Fibroblast of lung (primary cell): ENCODE results near the gene CCDC116. TPM values are rescaled to one million over a fixed set of nuclear protein-coding genes. Genes with fewer than 3 reads are reported as not detected.

Experiments
- DNase-seq, 2 donors: peaks; one replicate each; pipeline versions ENCODE4 v3.0.0 to v3.0.0-alpha.2; 2010; ENCODE audit warnings: low read depth in 2 of 2
- H2AFZ ChIP-seq: 2 replicates; pipeline ENCODE4 v1.5.1; 2012; ENCODE audit warnings: low read length, control low read depth, inconsistent platforms
- H3K27ac ChIP-seq: 2 replicates; pipeline ENCODE4 v1.5.1; 2011; ENCODE audit warnings: low read length, control low read depth; ENCODE audit not compliant: insufficient read depth
- H3K27me3 ChIP-seq: 2 replicates; pipeline ENCODE4 v1.5.1; 2011; ENCODE audit warnings: mild to moderate bottlenecking, low read length; ENCODE audit not compliant: control insufficient read depth, insufficient read depth
- H3K36me3 ChIP-seq: 2 replicates; pipeline ENCODE4 v1.5.1; 2011; ENCODE audit warnings: low read length; ENCODE audit not compliant: control insufficient read depth, insufficient read depth
- H3K4me1 ChIP-seq: 2 replicates; pipeline ENCODE4 v1.5.1; 2011; ENCODE audit warnings: low read length; ENCODE audit not compliant: control insufficient read depth, insufficient read depth; ENCODE audit errors: extremely low read depth
- H3K4me2 ChIP-seq: 2 replicates; pipeline ENCODE4 v1.5.1; 2011; ENCODE audit warnings: low read length, control low read depth; ENCODE audit not compliant: insufficient read depth; ENCODE audit errors: extremely low read depth
- H3K4me3 ChIP-seq, 4 experiments: fragments of 200-600 bp in 1 of 4; sonication (generic) in 1 of 4; replicated peaks in 1 of 4; 2 replicates each; pipeline ENCODE4 v1.5.1; 2011 to 2016; ENCODE audit warnings: low read length in 4 of 4, low read depth in 3 of 4, mild to moderate bottlenecking in 3 of 4, control low read depth in 2 of 4, inconsistent platforms in 1 of 4, mixed read lengths in 1 of 4; ENCODE audit not compliant: insufficient read depth in 1 of 4; ENCODE audit errors: control extremely low read depth in 1 of 4
- H3K79me2 ChIP-seq: 2 replicates; pipeline ENCODE4 v1.5.1; 2012; ENCODE audit warnings: mild to moderate bottlenecking, low read length, inconsistent platforms; ENCODE audit not compliant: control insufficient read depth, insufficient read depth
- H3K9ac ChIP-seq: 2 replicates; pipeline ENCODE4 v1.5.1; 2011; ENCODE audit warnings: mild to moderate bottlenecking, low read length, control low read depth; ENCODE audit not compliant: insufficient read depth
- H3K9me3 ChIP-seq: 2 replicates; pipeline ENCODE4 v1.5.1; 2012; ENCODE audit warnings: low read depth, low read length; ENCODE audit not compliant: control insufficient read depth, insufficient read depth
- H4K20me1 ChIP-seq: 2 replicates; pipeline ENCODE4 v1.5.1; 2011; ENCODE audit warnings: low read length; ENCODE audit not compliant: control insufficient read depth, insufficient read depth; ENCODE audit errors: extremely low read depth
- CTCF ChIP-seq, 2 donors: IDR thresholded peaks in 1 of 2; conservative IDR thresholded peaks in 1 of 2; 1 replicate in 1 of 2; 2 replicates in 1 of 2; pipeline ENCODE4 v1.5.1; 2011 to 2012; ENCODE audit warnings: low read length in 2 of 2, control low read depth in 1 of 2, inconsistent platforms in 1 of 2, low read depth in 1 of 2, mild to moderate bottlenecking in 1 of 2
- EZH2 ChIP-seq: IDR thresholded peaks from 2 replicates; pipeline ENCODE4 v1.5.1; 2012; ENCODE audit warnings: low read length, control low read depth, mild to moderate bottlenecking; ENCODE audit errors: missing control alignments
- polyA plus RNA-seq, 2 donors: library from polyadenylated mRNA; depleted of rRNA in 1 of 2; stranded (reverse) in 1 of 2; unstranded in 1 of 2; fragments of >200 nt; gene quantifications; 2 replicates each; pipeline ENCODE4 v1.2.1, GENCODE V29; 2011 to 2012; ENCODE audit warnings: missing spikeins in 1 of 2
- total RNA-seq: library from RNA; depleted of rRNA; stranded (reverse); fragments of >200 nt; gene quantifications from 2 replicates; pipeline ENCODE4 v1.2.1, GENCODE V29; 2014

CCDC116 gene
- total and polyA plus RNA-seq, 2 donors (not counting 1 experiment from before 2014, with no cell fraction given) = 0.03 to 0.17 TPM

DNA sequence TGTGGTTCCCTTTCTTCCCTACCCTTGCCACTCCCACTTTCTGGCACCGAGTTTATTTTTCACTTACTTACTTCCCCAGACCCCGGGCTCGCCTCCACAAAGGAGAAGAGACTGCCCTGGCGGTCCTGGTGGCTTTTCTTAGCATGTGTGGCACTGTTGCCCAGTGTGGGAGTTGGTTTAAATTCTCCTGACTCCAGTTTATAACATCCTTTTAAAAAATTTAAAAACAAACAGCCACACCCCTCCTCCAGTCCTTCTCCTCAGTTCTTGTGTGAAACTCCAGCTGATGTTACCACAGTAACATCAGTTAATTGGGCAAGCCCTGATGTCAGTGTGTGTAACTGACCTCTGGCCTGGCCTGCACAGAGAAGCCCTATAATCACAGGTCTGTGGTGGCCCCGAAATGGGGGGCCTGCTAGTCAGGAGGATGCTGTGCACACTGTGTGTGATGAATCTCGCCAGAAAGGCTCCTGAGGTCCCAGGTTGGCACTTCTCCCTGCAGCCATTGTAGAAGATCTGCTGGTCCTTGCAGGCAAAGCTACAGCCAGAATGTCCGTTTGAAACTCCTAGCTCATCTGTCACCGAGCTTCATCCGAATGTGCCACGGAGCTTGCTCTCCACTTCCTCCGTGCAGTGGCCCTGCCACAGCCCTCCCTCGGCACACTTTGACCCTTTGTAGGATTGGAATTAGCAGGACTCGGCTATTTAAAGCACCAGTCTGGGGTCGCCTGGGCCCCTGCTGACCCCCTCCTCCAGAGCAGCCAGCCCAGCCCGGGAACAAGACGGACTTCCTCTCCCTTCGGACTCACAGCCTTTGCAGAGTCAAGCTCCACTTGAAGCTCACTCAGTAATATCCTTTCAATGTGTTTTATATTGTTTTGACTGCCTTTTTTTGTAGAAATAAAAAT, 10.3 kb upstream of the CCDC116 start:
- Histone ChIP-seq H3K4me2 (no peak overlapping the region), H3K9me3 (no peaks in the 10 kb centered on the region), H3K36me3 (peaks cover 18% of the 10 kb centered on the region), H3K79me2 (peaks cover 40% of the 10 kb centered on the region), H3K9ac (no peak overlapping the region), H3K27ac (no peak overlapping the region), H3K4me1 (peaks cover 7% of the 10 kb centered on the region), H2AFZ (no peak overlapping the region), H4K20me1 (no peaks in the 10 kb centered on the region), H3K4me3 (no peak overlapping the region), H3K27me3 (no peaks in the 10 kb centered on the region)
- TF ChIP-seq CTCF (conservative IDR thresholded peaks at IDR 0.05 in 1 of 2, IDR thresholded peaks at IDR 0.05 in 1 of 2; ENCODE audit: low read depth in 1 of 2, low read length in 2 of 2) = no peak
- TF ChIP-seq EZH2 = no peak
- peak in 1 of 2 donors; percentile 34 for DNase-seq

DNA sequence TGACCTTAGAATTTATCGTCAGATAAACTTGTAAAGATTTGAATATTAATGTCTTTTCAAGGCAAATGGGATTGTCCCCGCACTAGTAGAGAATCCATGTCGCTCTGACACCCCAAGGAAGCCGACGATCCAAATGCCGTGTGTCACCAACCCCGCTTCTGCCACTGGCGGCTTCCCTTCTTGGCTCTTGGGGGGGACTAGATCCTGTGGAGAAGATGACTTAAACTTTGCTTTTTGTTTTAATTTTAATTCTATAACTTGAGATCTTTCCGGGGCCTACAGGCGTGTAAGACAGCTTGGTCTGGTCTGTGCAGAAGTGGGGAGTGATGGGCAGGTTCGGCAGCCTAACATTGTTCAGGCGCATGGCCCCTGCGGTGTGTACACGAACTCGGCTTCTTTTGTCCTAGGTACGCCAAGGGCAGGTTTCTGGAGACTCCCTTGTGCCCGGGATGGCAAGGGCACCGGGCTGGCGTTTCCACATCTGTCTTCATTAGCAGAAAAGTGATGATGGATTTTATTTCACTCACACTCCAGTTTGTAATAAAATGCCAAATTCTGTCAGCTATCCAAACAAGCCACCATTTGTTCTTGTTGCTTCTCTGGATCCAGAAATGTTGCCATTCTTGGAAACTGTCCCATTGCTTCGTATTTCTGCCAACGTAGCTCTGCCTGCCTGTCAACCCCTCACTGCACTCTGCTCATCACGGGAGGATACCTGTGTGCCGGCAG, 9.5 kb upstream of the CCDC116 start:
- no peak overlapping the region for H3K4me2 ChIP-seq
- H3K9ac ChIP-seq = no peak overlapping the region
- no peak overlapping the region for H3K4me3 ChIP-seq
- peaks cover 38% of the 10 kb centered on the region for H3K79me2 ChIP-seq
- H3K27ac ChIP-seq = no peak overlapping the region
- H3K9me3 ChIP-seq = no peaks in the 10 kb centered on the region
- TF ChIP-seq EZH2 = no peak
- TF ChIP-seq CTCF (conservative IDR thresholded peaks at IDR 0.05 in 1 of 2, IDR thresholded peaks at IDR 0.05 in 1 of 2; ENCODE audit: low read depth in 1 of 2, low read length in 2 of 2) = no peak
- H4K20me1 ChIP-seq = no peaks in the 10 kb centered on the region
- H3K4me1 ChIP-seq = peaks cover 7% of the 10 kb centered on the region
- H3K36me3 ChIP-seq = peaks cover 18% of the 10 kb centered on the region
- no peak overlapping the region for H2AFZ ChIP-seq
- H3K27me3 ChIP-seq = no peaks in the 10 kb centered on the region
- no peak for DNase-seq

GRCh38 chr22:21623648-21623970, 9.0 kb upstream of the CCDC116 start:
- H3K4me2 ChIP-seq = no peak overlapping the region
- no peak for DNase-seq
- H3K27me3 ChIP-seq = no peaks in the 10 kb centered on the region
- peaks cover 38% of the 10 kb centered on the region for H3K79me2 ChIP-seq
- TF ChIP-seq EZH2 (no peak), CTCF (conservative IDR thresholded peaks at IDR 0.05 in 1 of 2, IDR thresholded peaks at IDR 0.05 in 1 of 2; ENCODE audit: low read depth in 1 of 2, low read length in 2 of 2) (no peak)
- no peak overlapping the region for H3K4me3 ChIP-seq
- peaks cover 20% of the 10 kb centered on the region for H3K36me3 ChIP-seq
- no peaks in the 10 kb centered on the region for H4K20me1 ChIP-seq
- H3K27ac ChIP-seq = no peak overlapping the region
- no peak overlapping the region for H2AFZ ChIP-seq
- H3K9ac ChIP-seq = no peak overlapping the region
- H3K9me3 ChIP-seq = no peaks in the 10 kb centered on the region
- H3K4me1 ChIP-seq = peaks cover 7% of the 10 kb centered on the region
